GM12801 (cell line): ENCODE results near the gene ZNF423.

Experiments
- CTCF ChIP-seq: IDR thresholded peaks from one replicate; pipeline ENCODE4 v1.5.1; 2011; ENCODE audit warnings: control low read depth; ENCODE audit not compliant: insufficient read length; ENCODE audit errors: extremely low read depth

The ZNF423 gene

DNA sequence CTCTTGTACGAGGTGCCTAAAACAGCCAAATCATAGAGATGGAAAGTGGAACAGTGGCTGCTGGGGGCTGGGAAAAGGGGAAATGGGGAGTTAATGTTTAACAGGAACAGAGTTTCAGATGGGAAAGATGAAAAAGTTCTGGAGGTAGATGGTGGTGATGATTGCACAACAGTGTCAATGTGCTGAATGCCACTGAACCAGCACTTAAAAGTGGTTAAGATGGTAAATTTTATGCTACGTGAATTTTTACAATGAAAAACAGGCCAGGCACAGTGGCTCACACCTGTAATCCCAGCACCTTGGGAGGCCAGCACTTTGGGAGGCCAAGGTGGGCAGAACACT is 351.9 kb downstream of the ZNF423 start:
- TF ChIP-seq CTCF: no peak

DNA sequence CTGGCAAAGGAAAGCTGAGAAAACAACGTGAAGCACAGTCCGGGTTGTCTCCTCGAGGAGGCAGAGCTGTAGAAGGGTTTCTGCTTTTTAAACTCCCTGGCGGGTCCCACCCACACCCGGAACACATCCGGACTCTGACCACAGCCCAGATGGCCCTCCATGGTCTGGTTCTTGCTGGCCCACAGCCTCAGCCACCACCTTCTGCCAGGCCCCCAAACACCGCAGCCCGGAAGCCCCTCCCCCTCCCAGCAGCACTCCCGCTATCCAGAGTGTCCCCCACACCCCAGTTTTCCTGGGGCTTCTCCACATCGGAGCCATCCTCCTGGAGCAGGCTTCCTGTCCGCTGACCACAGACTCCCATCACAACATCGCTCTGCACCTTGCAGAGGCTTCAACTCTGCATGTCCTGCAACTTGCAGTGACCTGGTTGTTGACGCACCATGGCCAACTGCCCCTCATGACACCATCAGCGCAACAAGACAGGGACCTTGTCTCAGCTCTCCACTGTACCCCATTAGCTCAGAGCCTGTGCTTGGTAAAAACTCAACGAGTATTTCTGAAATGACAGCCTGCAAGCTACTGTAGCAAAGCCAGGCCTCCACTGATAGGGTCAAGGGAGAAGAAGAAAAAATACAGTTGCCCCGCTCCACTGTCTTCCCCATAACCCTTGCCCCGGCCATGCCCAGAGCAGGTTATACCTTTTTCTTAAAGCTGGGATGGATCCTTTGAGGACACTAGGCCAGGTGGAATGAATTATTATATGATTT is 352.5 kb downstream of the ZNF423 start:
- no peak for TF ChIP-seq CTCF

DNA sequence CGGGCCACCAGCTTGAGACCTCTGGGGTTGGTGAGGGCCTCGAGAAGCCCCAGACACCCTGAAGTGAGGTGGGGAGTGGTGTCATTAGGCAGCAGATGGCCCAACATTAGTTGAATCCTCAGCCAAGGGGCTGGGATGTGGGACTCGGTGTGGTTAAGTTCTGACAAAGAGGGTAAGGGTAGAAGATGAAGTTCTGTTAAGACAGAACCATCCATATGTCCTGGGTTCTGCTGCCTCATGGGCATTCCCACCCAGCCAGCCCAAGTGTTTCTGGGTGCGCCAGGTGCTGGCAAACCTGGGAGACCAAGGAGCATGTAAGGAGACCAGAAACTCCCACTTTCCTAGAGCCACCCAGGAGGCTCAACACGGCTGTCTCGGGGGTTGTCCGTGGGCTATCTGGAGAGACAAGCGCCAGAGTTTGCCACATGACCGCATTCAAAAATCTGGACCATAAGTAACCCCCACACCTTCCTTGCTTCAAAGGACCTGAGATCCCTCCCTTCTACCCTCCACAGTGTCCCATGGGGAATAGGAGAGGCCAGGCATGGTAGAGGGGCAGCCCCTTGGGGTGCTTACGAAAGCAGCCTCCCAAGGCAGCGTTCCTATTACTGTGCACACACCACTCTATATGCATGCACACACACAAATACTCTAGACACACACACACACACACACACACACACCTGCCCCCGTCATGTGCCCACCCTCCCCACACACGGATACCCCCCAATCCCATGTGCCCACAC is 353.6 kb downstream of the ZNF423 start:
- TF ChIP-seq CTCF: no peak

GRCh38 chr16:49499869-49500610 is 355.9 kb downstream of the ZNF423 start:
- TF ChIP-seq CTCF: no peak

GRCh38 chr16:49499414-49499785 is 356.5 kb downstream of the ZNF423 start:
- TF ChIP-seq CTCF: no peak

DNA sequence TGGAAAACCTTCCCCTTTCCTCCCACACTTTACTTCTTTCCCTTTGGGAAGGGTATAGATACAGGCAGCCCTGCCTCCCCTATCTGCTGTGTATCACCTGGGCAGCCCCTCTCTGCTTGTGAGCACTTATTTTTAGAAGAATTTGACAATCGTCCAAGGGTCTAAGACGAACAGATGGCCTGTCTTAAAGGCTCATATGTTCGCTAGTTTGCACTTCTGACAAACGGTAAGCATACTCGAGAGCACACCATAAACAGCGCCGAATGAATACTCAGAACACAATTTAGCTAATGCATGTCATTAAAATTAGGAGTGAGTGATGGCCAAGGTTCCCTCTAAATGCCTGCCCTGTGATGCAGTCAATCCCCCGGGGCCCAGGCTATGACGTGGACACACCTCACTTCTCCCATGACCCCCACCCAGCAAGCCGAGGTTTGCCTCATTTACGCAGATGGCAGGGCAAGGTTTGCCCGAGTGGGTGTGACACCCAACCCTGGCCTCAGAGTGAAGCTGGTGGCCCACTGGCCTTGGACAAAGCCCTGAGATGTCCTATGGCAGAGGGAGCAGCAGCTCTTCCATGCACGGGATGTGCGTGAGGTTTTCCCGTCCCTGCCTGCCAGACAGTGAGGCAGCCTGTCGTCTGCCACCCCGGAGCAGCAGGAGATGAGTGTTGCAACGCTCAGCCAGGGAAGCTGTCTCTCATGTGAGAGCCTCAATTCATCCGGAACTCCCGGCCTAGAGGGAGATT is 357.1 kb downstream of the ZNF423 start:
- no peak for TF ChIP-seq CTCF

DNA sequence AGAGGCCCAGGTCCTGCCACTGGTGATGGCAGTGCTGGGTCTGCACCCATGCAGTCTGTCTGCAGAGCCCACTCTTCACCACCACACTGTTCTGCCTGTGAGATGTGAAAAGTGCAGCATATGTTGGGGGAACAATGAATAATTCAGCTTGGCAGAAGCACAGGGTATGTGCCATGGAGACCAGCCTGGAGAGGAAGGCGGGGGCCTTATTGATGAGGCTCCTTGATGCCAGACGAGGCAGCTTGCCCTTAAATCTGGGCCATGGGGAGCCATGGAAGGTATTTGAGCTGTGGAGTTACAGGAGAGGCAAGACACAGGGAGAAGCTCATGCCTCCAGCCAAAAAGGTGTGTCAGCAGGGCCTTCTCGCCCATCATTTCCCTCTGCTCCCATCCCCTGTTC is 357.6 kb downstream of the ZNF423 start:
- no peak for TF ChIP-seq CTCF
